PFSK-1 (cell line): ENCODE measurements around the gene PTGES2.

ENCODE experiments used
- FOXP2 ChIP-seq: optimal IDR thresholded peaks from 2 replicates; pipeline ENCODE3; 2011; ENCODE audit warnings: borderline replicate concordance, control low read depth, inconsistent platforms; ENCODE audit not compliant: insufficient read depth; ENCODE audit errors: extremely low read length, extremely low read depth
- POLR2AphosphoS5 ChIP-seq: IDR thresholded peaks from 2 replicates; pipeline ENCODE4 v1.6.1; 2012; ENCODE audit warnings: low read depth, mild to moderate bottlenecking, control low read depth, low read length, moderate library complexity
- SIN3A ChIP-seq: IDR thresholded peaks from 2 replicates; pipeline ENCODE4 v1.6.1; 2012; ENCODE audit warnings: mild to moderate bottlenecking, low read length, moderate library complexity, borderline replicate concordance; ENCODE audit not compliant: insufficient read depth
- TAF1 ChIP-seq: IDR thresholded peaks from 2 replicates; pipeline ENCODE4 v1.6.1; 2012; ENCODE audit warnings: low read length, control low read depth, borderline replicate concordance; ENCODE audit not compliant: insufficient read depth
- TF ChIP-seq, protein P1 (sequence below), 2 experiments: IDR thresholded peaks; 2 replicates each; pipeline versions ENCODE4 v1.6.1 to v1.8.0; 2011 to 2012; ENCODE audit warnings: low read depth in 2 of 2, low read length in 2 of 2, control low read depth in 1 of 2, inconsistent platforms in 1 of 2, mild to moderate bottlenecking in 1 of 2, moderate library complexity in 1 of 2; ENCODE audit not compliant: insufficient read depth in 1 of 2

Gene PTGES2

DNA sequence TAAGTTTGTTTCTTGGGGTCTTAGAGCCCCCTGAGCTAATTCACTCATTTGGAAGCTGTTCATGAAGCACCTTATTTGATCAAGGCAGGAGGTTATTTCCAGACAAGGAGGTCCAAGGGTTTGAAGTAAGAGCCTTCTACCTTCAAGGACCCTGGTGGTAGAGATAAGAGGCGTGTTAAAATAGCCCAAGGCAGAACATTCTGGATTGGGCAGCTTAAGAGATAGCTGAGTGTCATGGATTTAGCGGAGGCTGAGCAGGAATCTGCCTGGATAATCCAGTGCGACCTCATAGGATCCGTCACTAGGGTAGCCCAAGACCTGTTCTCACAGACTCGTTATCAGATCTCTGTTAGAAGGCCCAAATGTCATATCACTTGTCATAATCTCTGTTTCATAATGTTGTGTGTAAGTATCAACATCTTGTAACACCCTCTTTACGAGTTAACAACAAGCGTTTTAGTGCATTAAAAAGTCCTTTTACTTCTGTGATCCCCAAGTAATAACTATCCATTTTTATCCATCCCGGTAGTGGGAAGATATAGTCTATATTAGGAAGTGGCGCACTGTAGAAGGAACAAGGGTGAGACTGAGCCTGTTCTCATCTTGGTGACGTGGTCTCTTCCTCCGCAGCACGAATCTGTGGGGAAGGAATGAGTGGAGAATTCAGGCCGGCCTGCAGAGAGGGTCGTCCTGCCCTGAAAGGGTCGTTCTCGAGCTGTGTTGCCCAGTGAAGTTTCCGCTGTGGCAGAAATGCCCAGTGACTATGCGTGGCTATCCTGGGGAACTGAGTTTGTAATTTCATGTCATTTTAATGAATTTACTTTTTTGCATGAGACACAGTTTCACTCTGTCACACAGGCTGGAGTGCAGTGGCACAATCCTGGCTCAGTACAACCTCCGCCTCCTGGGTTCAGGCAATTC lies 30.7 kb downstream of the PTGES2 start:
- no peak for TF ChIP-seq FOXP2
- TF ChIP-seq SIN3A: no peak
- TF ChIP-seq TAF1: no peak
- TF ChIP-seq POLR2AphosphoS5: no peak
- TF ChIP-seq, protein P1, sequence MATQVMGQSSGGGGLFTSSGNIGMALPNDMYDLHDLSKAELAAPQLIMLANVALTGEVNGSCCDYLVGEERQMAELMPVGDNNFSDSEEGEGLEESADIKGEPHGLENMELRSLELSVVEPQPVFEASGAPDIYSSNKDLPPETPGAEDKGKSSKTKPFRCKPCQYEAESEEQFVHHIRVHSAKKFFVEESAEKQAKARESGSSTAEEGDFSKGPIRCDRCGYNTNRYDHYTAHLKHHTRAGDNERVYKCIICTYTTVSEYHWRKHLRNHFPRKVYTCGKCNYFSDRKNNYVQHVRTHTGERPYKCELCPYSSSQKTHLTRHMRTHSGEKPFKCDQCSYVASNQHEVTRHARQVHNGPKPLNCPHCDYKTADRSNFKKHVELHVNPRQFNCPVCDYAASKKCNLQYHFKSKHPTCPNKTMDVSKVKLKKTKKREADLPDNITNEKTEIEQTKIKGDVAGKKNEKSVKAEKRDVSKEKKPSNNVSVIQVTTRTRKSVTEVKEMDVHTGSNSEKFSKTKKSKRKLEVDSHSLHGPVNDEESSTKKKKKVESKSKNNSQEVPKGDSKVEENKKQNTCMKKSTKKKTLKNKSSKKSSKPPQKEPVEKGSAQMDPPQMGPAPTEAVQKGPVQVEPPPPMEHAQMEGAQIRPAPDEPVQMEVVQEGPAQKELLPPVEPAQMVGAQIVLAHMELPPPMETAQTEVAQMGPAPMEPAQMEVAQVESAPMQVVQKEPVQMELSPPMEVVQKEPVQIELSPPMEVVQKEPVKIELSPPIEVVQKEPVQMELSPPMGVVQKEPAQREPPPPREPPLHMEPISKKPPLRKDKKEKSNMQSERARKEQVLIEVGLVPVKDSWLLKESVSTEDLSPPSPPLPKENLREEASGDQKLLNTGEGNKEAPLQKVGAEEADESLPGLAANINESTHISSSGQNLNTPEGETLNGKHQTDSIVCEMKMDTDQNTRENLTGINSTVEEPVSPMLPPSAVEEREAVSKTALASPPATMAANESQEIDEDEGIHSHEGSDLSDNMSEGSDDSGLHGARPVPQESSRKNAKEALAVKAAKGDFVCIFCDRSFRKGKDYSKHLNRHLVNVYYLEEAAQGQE (IDR thresholded peaks at IDR 0.05; ENCODE audit: insufficient read depth in 1 of 2, low read depth in 2 of 2, low read length in 2 of 2): no peak

DNA sequence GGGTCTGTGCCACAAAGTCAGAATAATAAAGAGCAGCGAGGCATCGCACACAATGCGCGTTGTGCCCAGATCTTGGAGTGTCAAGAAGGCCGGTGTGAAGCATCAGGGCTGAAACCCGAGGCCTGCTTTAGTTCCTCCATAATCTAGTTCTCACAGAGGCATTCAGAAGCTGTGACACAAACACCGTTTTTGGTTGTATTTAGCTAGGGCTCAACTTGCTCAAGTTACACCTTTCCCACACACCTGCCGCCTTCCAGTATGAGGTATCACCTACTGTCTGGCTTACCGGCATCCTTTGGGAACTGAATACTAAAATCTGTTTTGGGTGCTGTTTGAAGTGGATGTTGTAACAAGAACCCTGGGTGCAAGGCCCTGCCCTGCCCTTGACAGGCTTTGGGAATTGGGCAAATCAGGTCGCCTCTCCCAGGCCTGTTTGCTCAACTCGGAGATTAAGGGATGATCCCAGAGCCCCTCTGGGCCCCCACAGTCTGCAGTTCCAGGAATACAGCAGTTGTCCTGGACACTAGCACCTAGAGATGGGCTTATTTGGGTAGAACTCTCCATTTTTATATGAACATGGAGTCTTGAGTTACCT lies 32.5 kb downstream of the PTGES2 start:
- no peak for TF ChIP-seq SIN3A
- TF ChIP-seq, protein P1 (IDR thresholded peaks at IDR 0.05; ENCODE audit: insufficient read depth in 1 of 2, low read depth in 2 of 2, low read length in 2 of 2): no peak
- TF ChIP-seq TAF1: no peak
- no peak for TF ChIP-seq POLR2AphosphoS5
- TF ChIP-seq FOXP2: no peak

DNA sequence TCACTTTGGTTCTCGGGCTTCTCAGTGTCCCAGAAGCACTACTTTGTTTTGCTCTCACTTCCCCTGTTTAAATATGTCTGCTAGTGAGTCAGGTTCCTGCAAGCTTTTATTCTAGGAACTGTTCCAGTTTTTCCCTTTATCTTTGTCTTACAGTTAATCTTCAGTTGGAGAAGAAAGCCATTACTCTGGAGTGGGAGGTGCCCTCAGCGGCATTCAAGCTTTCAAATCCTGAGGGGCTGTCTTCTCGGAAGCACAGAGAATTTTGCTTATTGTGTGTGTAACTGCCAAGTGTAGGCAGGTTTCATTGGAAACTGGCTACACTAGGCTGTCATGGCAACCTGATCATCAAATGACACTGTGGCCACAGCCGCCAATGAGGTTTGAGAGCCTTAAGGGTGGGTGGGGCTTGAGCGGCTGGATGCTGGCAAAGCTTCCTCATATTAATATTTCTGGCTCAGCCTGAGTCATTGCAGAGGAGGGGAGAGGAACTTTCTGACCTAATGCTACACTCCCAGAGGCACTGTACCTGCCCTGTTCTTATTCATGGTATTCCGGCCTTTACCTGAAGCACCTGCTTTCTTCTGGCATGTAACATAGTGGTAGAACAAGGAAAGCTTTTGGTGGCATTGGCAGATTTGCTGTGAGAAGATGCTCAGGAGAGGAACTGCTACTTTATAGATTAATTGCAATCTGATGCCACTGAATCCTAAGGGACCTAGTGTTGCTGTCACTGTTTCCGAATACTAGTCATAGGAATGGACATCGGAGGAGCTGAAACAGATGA lies 33.2 kb downstream of the PTGES2 start:
- peak; percentile 50; the same call in 1 of the 2 replicates for TF ChIP-seq POLR2AphosphoS5
- TF ChIP-seq FOXP2: no peak
- TF ChIP-seq SIN3A: peak; percentile 83
- TF ChIP-seq TAF1: no peak; the same call in 1 of the 2 replicates

DNA sequence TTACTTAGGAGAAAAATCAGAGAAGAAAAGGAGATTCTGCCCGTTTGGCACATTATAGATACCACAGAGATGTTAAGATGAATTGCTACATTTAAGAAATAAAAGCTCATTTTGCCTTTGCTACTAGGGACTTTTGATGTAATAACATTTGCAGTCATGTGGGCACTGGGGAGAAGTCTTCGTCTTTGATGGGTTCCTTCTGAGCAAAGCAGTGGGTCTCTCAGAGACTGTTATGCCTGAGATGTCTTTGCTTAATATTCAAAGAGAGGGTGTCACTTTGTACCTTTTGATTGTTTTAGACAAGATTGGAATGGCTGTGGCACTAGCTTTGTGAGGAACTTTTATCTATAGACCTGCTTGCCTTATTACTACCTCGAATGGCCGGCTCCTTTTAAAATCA lies 34.5 kb downstream of the PTGES2 start:
- no peak for TF ChIP-seq TAF1
- TF ChIP-seq POLR2AphosphoS5: no peak
- TF ChIP-seq, protein P1 (IDR thresholded peaks at IDR 0.05; ENCODE audit: insufficient read depth in 1 of 2, low read depth in 2 of 2, low read length in 2 of 2): no peak
- no peak for TF ChIP-seq FOXP2
- TF ChIP-seq SIN3A: no peak

DNA sequence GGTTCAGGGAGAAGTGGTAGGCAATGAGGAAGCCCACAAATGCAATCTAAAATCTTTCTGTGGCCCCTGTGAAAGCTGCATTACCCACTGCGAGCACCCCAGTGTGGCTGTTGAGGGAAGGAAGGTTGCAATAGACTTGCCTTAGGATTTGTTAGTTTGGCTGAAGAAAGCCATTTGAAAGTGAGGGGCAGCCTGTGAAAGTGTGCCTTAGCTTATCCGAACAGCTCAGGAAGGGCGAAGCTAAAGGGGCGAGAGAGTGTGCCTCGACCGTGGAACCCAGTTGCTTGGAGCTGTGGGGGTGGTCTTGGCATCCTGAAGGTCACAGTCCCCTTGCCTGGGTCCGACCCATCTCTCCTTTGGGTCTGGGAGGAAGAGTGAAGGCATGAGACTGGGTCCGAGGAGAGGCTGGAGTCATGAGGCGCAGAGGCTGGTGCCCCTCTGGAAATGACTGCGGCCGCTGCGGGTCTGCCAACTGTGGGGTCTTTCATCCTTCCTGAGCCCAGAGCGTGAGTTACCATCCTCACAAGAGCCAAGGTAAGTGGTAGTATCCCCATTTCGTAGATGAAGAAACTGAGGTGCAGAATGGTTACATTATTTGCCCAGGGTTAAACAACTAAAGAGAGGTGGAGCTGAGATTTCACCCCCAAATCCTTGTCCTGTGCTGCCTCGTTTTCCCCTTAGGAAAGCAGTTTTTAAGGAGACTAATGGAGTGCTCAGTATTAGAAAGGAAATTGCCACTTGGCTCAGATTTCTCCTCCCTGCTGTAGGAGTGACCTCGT lies 35.1 kb downstream of the PTGES2 start:
- TF ChIP-seq TAF1 (no peak), POLR2AphosphoS5 (no peak), SIN3A (no peak), FOXP2 (no peak)
- TF ChIP-seq, protein P1 (IDR thresholded peaks at IDR 0.05; ENCODE audit: insufficient read depth in 1 of 2, low read depth in 2 of 2, low read length in 2 of 2): no peak
